ENCODE data around the gene TREM2. TPM values are rescaled to one million over a fixed set of nuclear protein-coding genes. Genes with fewer than 3 reads are reported as not detected.

Gene TREM2
- total and polyA plus RNA-seq, 3 donors from 2014 or later: 0.63 to 2.8 (median 2.2) TPM

DNA sequence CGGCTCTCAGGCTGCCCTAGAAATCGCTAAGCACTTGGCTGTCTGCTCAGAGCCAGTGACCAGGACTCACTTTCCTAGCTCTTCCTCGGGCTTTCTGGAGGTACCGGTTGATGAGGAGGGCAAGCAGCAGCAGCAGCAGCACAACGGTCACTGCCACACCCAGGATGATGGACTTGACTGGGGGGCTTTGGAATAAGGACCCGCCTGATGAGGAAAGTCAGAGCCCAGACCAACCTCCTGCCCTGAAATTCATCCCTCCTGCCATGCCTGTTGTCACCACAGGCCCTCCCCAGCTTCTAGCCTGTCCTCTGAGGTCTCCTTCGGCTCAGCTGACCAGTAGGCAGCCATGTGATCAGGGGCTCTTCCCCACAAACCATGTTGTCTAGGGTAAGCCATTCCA is 21.8 kb upstream of the TREM2 start:
- Histone ChIP-seq H3K4me1 (no peaks in the 10 kb centered on the region), H3K27ac (no peak overlapping the region), H3K9me3 (no peaks in the 10 kb centered on the region), H3K4me3 (no peak overlapping the region), H3K27me3 (no peaks in the 10 kb centered on the region), H3K36me3 (ENCODE audit: low read depth, missing control alignments) (no peaks in the 10 kb centered on the region)
- DNase-seq: no peak
- WGBS, 2 donors: 80 to 90% methylated on average over 7 of the region's 7 CpGs
- no peak for TF ChIP-seq POLR2A (IDR thresholded peaks at IDR 0.05)
- TF ChIP-seq, protein P1, sequence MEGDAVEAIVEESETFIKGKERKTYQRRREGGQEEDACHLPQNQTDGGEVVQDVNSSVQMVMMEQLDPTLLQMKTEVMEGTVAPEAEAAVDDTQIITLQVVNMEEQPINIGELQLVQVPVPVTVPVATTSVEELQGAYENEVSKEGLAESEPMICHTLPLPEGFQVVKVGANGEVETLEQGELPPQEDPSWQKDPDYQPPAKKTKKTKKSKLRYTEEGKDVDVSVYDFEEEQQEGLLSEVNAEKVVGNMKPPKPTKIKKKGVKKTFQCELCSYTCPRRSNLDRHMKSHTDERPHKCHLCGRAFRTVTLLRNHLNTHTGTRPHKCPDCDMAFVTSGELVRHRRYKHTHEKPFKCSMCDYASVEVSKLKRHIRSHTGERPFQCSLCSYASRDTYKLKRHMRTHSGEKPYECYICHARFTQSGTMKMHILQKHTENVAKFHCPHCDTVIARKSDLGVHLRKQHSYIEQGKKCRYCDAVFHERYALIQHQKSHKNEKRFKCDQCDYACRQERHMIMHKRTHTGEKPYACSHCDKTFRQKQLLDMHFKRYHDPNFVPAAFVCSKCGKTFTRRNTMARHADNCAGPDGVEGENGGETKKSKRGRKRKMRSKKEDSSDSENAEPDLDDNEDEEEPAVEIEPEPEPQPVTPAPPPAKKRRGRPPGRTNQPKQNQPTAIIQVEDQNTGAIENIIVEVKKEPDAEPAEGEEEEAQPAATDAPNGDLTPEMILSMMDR (IDR thresholded peaks at IDR 0.05): no peak
- intact Hi-C loops (cut with DNase I; ENCODE audit: low total_unique reads): no loop called here

DNA sequence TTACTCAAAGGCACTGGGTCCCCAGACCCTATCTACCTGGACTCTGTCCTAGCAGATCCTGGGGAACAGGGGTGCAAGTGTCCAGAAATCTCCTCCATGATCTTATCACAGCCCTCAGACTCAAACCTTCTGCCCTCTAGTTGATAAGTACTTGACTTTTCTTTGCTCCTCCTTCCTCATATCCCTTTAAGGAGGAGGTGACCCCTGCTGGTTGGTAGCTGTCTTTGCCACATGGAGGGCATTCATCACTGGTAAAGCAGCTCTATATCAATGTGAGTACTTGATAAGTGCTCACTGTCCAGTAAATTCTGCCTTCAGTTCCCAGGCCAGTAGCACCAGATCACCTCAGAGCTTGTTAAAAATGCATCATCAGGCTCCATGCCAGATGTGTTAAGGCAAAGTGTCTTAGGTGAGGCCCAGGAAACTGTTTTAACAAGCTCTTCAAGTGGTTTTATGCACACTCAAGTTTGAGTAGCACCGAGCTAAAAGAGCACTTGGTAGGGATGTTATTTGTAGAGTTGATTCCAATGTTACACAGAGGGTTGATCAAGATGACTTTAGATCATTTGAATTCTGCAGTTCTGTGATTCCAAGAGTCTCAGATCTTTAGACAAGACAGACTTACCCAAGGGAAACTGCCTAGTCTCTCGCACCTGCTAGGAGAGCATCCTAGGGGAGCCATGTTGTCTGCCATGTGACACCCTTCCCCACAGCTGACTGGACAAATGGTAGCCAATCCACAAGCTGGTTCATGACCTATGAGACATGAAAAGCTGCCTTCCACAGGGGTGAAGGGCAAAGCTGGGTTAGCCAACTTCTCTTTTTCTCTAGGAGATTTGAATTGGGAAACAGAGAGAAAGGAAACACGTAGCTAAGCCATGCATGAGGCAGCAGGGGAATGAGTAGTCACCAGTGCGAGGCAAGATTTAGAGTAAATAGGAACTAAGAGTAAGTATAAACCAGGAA is 19.4 kb upstream of the TREM2 start:
- Histone ChIP-seq H3K27me3 (no peaks in the 10 kb centered on the region), H3K9me3 (no peaks in the 10 kb centered on the region), H3K36me3 (ENCODE audit: low read depth, missing control alignments) (no peaks in the 10 kb centered on the region), H3K27ac (no peak overlapping the region), H3K4me3 (no peak overlapping the region), H3K4me1 (no peaks in the 10 kb centered on the region)
- intact Hi-C loops (cut with DNase I; ENCODE audit: low total_unique reads): no loop called here
- WGBS, 2 donors: 86 to 94% methylated on average over 4 of the region's 4 CpGs
- no peak for TF ChIP-seq POLR2A (IDR thresholded peaks at IDR 0.05)
- TF ChIP-seq, protein P1 (IDR thresholded peaks at IDR 0.05): peak; percentile 22 to 35 (median 31)
- DNase-seq: peak; percentile 62

DNA sequence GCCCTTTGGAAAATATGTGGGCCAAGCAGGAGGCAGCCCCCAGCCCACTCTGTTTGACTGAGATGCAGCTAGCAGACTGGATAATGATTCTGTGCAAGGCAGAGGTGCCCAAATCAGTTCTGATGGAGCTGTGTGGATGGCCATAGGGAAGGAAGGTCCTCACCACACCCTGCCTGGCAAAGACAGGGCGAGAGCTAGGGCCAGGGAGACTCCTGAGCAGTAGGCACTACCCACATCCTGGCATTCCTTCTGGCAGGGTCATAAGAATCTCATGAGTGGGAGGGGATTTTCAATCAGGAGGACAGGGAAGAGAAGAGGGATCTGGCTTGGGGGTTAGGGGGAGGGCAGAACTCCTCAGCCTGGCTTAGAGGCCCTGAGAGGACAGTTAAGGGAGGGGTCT is 18.6 kb upstream of the TREM2 start:
- Histone ChIP-seq H3K9me3 (no peaks in the 10 kb centered on the region), H3K27me3 (no peaks in the 10 kb centered on the region), H3K4me3 (no peak overlapping the region), H3K36me3 (ENCODE audit: low read depth, missing control alignments) (no peaks in the 10 kb centered on the region), H3K4me1 (no peaks in the 10 kb centered on the region), H3K27ac (no peak overlapping the region)
- intact Hi-C loops (cut with DNase I; ENCODE audit: low total_unique reads): no loop called here
- TF ChIP-seq, protein P1 (IDR thresholded peaks at IDR 0.05): no peak
- no peak for TF ChIP-seq POLR2A (IDR thresholded peaks at IDR 0.05)
- DNase-seq: no peak
- 63 to 100% methylated on average over 1 of the region's 1 CpG for WGBS, 2 donors

DNA sequence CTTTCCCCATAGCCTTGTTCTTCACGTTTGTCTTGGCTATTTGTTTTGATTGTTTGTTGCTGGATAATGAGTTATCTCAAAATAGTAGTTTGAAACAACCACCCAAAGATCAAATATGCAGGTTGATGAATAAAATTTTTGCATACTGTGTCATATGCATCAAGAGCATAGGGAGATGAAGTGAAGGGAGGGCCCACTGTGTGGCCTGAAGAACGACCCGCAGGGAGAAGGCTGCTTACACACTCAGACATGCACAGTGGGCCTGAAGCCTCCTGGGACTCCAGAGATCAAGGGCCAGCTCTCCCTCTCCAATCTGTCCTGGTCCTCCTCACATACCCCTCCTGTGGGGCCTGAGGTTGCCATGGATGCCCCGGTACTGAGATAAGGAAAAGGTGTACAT is 16.2 kb upstream of the TREM2 start:
- no peak for TF ChIP-seq POLR2A (IDR thresholded peaks at IDR 0.05)
- TF ChIP-seq, protein P1 (IDR thresholded peaks at IDR 0.05): no peak
- Histone ChIP-seq H3K4me1 (no peaks in the 10 kb centered on the region), H3K4me3 (no peak overlapping the region), H3K36me3 (ENCODE audit: low read depth, missing control alignments) (no peaks in the 10 kb centered on the region), H3K9me3 (no peaks in the 10 kb centered on the region), H3K27ac (no peak overlapping the region), H3K27me3 (no peaks in the 10 kb centered on the region)
- WGBS, 2 donors: 46 to 71% methylated on average over 4 of the region's 4 CpGs
- no peak for DNase-seq
- intact Hi-C loops (cut with DNase I; ENCODE audit: low total_unique reads): no loop called here
